HTR-8/SVneo (cell line): ENCODE measurements around the gene LRRFIP2.
"Not testable (repeated sequence)": the region's sequence is repeated elsewhere in the genome, so short reads cannot be mapped to it uniquely, and the experiment has no call there.

ENCODE experiments used
- DNase-seq: peaks from one replicate; pipeline ENCODE4 v3.0.0; 2011; ENCODE audit warnings: low spot score, mixed read lengths; ENCODE audit not compliant: insufficient read length
- FAIRE-seq: peaks from 2 replicates; lab custom pipeline; 2011; peaks lifted over from hg19 to GRCh38; lab: Jason Lieb, UNC

Gene LRRFIP2

DNA sequence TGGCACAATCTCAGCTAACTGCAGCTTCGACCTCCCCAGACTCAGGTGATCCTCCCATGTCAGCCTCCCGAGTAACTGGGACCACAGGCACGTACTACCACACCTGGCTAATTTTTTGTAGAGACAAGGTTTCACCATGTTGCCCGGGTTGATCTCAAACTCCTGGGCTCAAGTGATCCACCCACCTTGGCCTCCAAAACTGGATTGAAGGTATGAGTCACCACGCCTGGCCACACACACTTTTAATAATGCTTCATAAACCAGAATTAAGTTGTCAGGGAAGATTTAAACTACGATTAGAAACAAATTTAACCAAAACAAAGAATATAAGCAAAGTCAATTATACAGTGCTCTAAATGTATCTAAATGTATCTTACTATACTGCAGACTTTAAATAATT lies 87.5 kb downstream of the LRRFIP2 start:
- FAIRE-seq (no peak), DNase-seq (no peak)

DNA sequence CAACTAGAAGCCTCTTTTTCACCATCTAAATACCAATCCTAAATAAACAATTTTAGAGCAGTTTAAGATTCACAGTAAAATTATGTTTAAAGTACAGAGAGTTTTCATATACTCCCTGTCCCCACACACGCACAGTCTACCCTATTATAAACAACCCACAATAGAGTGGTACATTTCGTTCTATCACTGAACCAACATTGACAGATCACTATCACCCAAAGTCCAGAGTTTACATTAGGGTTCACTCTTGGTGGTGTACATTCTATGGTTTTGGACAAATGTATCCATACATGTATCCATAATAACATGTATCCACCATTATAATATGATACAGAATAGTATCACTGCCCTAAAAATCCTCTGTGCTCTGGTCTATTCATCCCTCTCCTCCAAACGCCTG lies 92.1 kb downstream of the LRRFIP2 start:
- DNase-seq (no peak), FAIRE-seq (no peak)

DNA sequence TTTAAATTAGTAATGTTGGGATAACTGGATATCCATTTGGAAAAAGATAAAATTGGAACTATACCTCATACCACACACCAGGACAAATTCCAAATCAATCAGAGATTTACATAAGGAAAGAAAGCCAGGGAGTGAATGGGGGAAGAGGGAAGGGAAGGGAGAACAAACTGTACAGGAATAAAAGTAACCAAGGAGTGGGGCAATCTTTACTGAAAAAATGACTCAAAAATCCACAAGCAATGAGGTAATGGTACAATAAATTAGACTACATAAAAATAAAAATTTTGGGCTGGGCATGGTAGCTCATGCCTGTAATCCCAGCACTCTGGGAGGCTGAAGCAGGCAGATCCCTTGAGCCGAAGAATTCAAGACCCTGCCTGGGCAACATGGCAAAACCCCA lies 98.4 kb downstream of the LRRFIP2 start:
- no peak for DNase-seq
- no peak for FAIRE-seq

DNA sequence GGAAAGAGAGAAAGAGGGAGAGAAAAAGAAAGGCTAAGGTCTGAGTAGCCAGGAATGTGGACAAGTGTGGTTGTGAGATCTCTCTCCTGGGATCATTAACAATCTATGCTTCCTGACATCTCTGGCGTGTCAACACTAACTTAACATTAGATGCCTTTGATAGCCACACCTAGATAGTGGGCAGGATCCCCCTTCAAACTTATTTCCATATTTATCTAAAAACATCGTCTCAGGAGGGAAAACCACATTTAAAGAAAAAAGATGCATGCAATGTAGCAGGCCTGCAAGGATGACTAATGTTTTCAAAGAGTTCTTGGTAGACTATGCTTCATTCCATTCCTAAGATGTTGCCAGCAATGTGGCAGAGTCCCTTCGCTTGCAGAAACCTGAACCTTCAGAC lies 100.2 kb downstream of the LRRFIP2 start:
- FAIRE-seq (no peak), DNase-seq (no peak)

DNA sequence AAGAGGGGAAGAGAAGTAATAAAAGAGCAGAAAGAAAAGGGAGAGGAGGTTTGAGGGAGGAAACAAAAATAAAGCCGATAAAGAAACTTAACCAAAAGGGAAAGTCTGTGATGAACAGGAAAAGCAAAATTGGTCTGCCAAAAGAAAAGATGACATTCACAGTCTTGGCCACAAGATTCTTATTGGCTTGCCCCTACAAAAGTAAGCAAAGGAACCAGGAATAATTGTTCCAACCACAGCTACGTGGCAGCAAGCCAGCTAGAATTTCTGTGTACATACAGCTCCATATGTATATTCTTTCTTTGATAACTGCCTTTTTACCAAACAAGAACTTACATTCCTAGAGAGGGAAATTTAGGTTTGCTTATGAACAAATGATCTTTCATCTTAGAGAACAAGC lies 101.5 kb downstream of the LRRFIP2 start:
- DNase-seq (no peak), FAIRE-seq (no peak)

DNA sequence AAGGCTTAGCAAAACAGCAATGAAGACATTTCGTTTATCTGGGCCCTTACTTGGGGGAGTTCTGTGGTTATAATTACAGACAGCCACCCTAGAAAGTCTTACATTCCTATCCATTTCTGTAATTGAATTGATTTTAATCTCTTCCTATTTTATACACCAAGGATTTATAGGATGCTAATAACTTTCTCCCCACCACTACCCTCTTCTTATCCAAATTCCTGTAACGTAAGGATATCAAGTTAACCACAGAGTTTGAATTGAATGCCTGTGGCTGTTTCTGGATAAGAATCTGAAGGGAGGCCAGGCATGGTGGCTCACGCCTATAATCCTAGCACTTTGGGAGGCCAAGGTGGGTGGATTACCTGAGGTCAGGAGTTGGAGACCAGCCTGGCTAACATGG lies 102.5 kb downstream of the LRRFIP2 start:
- FAIRE-seq (no peak), DNase-seq (no peak)

DNA sequence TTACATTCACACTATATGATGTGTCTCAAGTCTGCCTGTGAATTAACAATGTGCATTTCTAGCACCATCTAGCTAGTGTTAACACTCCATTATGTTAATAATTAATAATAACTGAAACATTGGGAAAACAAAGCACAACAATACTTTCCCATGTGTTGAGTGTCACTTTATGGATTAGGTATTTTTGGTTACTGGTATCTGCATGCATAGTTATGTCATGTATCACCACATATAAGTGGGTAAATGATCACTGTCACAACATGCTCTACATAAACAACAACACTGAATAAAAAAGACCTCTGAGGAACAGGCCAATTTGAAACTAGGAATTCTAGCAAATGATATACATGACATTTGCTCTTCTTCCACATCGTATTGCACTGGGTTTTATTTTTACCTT lies 106.4 kb downstream of the LRRFIP2 start:
- DNase-seq (no peak), FAIRE-seq (no peak)

DNA sequence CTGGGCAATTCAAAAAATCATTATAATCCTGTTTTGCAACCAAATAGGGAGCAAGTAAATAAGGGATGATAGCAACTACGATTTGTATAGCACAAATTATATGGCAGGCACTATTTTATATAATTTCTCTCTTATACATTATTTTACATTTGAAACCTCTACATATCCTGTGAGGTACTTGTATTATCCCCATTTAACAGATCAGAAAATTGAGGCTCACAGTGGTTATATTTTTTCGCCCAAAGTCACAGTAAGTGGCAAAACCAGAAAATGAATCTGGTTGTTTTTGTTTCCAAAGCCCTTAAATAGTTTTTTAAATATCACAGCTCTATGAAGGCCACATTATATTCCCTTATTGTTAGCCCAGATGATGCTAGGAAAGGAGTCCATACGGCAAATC lies 106.8 kb downstream of the LRRFIP2 start:
- FAIRE-seq, result no peak
- no peak for DNase-seq

DNA sequence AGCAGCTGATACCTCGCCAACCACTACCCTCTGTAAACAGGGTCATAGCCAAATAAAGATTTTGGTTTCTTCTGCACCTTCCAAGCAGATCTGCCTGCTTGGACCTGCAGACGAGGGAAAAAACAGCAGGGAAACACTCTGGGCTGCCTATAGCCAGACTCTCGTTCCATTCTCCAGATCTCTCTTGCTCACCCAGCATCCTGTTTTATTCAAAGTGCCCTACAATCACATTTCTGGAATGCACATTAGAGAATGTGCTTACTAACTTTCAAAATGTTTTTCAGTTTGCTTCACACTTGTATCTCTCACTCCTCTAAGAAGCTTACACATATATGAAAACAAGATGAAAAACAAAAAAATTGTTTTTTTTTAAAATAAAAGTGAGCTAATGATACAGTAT lies 109.6 kb downstream of the LRRFIP2 start:
- FAIRE-seq (no peak), DNase-seq (no peak)

DNA sequence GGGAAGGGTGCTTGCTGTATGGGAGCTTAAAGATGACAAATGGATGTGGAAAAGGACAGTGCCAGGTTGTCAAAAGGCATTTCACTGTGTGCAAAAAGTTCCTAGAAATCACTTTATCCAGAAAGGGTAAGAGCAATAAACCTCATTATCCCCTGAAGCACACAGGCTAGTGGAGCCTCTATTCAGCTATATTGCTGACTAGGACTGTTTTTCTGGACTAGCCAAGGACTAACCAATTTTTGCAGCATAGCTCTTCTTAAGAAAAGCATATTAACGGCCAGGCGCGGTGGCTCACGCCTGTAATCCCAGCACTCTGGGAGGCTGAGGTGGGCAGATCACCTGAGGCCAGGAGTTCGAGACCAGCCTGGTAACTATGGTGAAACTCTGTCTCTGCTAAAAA lies 116.3 kb downstream of the LRRFIP2 start:
- no peak for FAIRE-seq
- no peak for DNase-seq

DNA sequence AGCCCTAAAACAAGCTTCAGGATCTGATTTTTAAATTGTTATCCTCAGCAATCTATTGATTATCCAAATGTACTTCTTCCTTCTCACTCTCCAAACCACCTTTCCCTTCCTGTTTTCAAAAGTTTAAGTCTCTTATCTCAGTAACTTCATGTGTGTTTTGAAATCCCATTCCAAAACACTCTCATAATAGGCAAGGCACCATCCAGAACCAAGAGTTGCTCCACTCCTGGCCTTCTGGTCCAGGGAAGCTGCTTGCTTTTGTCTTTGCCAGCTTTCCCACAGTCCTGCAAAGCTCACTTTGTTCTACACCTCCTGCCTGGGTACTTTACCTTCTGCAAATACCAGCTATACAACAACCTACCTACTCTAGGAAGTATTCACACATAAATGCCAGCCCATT lies 117.6 kb downstream of the LRRFIP2 start:
- FAIRE-seq, result no peak

DNA sequence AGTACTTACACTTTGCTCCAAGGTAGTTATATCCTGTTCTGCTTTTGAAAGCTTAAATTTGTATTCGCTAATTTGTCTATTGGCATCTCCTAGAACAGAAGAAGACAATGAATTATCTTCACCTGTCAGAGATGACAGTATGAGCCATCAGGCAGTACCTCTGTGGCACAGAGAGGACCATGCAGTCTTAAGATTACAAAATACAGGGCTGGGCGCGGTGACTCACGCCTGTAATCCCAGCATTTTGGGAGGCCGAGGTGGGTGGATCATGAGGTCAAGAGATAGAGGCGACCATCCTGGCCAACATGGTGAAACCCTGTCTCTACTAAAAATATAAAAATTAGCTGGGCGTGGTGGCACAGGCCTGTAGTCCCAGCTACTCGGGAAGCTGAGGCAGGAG lies 119.3 kb downstream of the LRRFIP2 start:
- DNase-seq, FAIRE-seq: not testable (repeated sequence)

More for the DNA sequence above, 117.6 kb downstream of the LRRFIP2 start:
- DNase-seq, result no peak

DNA sequence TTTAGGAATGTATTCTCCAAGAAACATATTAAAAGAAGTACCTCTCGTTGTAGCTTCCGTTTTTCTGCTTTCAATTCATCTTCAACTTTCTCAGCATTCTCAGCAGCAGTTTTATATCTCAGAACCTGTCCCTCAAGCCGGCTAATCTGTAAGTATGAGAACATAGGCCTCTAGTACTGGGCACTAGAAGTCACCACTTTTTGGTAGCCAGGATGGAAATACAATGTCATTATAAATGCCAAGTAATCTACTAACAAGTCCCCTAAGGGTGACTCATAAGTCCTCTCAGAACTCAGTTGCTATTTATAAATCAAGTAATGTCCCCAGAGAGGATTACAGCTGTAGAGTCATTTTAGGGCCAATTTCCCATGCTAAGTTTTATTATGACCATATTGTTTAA lies 120.0 kb downstream of the LRRFIP2 start:
- FAIRE-seq (no peak), DNase-seq (no peak)

DNA sequence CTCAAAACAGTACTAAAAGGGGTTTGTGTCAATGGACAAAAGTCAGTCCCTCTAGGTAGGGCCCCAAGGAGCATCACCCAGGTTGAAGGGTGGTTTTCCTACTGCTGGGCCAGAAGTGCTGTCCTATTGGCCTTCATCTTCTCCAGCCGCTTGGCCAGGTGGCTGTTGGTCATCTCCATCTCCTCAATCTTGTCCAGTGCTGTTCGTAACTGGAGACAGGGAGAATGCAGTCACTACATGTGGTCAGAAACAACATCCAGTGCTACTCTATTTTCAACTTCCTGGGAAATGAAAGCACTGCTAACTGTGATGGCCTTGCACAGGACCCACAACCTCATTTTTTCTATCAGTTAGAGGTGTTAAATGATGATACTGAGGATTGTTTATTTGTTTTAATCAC lies 120.6 kb downstream of the LRRFIP2 start:
- FAIRE-seq (no peak), DNase-seq (no peak)

DNA sequence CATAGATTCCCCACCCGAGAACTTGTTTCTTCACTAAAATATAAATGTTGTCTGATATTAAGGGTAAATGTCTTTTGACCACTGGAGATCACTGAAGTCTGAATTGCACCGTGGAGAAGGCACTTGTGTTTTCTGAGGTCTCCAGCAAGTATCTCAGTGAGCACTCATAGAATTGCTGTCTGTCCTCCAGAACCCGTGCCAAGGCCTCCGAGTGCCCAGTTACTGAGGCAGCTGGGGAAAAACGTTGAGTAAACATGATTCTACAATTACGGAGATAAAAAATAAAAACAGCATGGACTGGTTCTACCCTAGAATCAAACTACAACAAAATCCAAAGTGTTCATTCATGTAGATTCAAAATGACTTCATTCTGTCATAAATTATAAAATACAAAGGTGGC lies 121.0 kb downstream of the LRRFIP2 start:
- no peak for FAIRE-seq
- DNase-seq, result no peak

DNA sequence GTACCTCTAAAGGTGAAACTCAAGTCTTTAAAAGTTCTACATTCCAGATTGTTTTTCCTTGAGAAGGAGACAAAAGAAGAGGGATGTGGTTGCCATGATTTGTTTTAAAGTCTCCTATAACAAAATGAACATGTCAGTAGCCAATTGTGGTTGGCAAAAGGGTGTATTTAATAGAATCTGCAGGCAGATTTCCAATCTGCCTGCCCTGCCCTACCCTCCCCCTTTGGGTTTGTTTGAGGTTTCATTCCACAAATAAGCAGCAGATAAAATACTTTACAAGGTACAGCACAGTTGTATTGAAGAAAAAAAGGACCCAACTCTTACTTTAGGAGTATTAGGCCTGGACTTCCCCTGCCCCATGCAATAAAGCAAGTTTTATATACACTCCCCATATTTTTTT lies 121.5 kb downstream of the LRRFIP2 start:
- no peak for DNase-seq
- FAIRE-seq, result no peak

DNA sequence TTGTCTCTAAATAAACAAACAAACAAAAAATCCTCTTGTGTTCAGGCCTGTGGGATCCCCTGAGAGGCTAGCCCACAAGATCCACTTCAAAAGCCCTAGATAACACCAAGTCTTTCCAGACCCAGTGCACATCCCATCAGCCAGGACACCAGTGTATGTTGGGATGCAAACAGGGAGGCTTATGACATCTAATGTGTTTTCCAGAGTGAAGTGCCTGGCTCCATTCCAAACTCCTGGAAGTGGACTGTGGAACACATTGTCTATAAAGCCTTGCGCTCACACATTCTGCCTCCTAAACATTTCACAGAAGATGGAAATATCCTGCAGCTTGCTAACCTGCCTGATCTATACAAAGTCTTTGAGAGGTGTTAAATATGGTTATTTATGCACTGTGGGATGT lies 124.1 kb downstream of the LRRFIP2 start:
- DNase-seq, result no peak
- no peak for FAIRE-seq

DNA sequence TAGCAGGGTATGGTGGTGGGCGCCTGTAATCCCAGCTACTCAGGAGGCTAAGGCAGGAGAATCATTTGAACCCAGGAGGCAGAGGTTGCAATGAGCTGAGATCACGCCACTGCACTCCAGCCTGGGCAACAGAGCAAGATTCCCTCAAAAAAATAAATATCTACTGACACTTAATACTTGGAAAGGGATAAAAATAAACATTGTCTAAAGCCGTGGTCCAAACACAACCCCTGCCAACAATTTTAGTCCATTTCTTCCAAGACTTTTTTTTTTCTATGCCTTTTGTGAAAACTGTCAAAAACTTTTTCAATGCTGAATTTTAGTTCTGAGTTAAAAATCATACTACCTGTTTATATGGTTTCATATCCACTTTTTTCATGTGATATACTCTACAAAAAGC lies 131.7 kb downstream of the LRRFIP2 start:
- not testable (repeated sequence) for DNase-seq, FAIRE-seq

DNA sequence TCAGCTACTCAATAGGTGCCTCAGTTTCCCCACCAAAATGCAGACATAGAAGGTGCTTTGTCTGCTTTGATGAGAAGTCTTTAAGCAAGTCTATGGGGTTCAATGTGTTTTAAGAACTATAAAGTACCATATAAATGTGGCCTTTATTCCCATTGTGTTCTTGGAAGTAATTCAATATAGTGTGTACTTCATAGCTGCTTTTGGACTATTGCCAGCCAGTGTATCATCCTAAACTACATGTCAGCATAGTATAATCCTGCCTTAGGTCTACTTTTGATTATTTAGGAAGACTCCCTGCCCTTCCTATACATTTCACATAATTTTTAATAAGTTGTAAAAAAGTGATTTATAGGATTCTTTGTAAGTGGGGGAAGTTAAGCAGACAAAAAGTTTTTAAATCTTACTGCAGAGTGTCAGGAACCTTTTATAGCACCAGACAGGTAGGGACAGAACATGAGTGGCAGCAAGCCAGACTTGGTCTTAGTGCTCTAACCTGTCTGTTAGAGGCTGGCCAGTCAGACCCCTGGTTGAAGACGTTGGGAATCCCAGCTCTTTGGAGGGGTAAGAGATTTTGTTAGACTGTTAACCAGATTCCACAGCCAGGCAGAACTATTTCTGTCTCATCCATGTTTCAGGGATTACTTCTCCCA lies 132.7 kb downstream of the LRRFIP2 start:
- FAIRE-seq (no peak), DNase-seq (no peak)

DNA sequence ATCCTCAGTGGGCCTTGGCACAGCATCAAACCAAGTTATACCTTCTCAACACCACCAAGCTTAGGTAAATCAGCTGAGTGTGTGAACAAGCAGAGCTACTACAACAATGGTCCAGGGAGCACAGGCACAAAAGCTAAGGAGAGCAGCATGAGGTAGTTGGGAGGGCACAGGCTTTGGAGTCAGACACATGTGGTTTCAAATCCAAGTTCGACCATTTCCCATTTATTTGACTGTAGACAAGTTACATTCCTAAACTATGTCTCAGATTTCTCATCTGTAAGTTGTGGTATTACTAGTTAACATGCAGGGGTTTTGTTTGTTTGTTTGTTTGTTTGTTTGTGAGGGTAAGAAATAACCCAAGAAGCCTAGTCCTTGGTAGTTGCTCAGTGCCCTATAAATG lies 134.2 kb downstream of the LRRFIP2 start:
- DNase-seq (no peak), FAIRE-seq (no peak)

DNA sequence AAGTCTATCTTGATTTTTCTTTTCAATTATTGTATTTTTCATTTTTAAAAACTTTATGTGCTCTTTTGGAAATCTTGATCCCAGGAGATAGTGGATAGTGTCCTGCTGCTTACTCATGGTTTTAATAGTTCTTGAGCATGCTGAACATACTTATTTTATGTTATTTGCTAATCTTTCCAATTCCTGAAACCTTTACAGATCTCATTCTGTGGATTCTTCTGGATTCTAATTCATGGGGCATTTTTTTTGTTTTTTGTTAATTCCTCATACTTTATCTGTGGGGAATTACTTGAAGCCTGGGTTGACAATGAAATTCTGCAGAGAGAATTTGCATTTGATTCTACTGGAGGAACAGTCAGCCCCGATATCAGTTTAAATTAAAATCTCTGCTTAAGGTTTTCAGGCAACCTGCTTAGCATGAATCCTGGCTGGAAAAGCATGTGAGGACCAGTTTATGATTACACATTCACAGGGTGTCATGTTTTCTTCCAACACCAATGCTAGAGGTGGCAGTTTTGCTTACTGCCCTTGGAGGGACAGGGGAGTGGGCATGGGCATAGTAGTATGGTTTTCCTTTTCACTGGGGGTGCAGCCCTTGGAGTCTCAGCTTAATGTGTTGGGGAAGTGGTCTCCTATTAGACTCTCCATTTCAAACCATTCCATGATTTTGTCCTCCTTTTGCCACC lies 135.1 kb downstream of the LRRFIP2 start:
- FAIRE-seq, result no peak
- no peak for DNase-seq

DNA sequence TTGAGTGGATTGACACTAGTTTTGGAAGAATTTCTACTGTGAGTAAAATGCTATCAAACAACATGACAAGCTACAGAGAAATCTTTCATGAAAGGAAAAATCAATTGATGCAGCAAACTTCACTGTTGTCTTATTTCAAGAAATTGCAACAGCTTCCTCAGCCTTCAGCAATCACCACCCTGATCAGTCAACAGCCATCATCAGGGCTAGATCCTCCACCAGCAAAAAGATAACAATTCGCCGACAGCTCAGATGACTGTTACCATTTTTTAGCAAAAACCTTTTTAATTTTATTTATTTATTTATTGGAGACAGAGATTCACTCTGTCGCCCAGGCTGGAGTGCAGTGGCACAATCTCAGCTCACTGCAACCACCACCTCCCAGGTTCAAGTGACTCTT lies 137.0 kb downstream of the LRRFIP2 start:
- no peak for FAIRE-seq
- no peak for DNase-seq
